Measurements from ENCODE around the gene NLRC4.
"Not testable (repeated sequence)": the region's sequence is repeated elsewhere in the genome, so short reads cannot be mapped to it uniquely, and the experiment has no call there.

Gene NLRC4

GRCh38 chr2:32264422-32265105 is at the start of gene NLRC4:
Gene NLRC4 (minus strand): TSS chr2:32264886. CDS start chr2:32256775, 8,111 bp downstream.
- in situ Hi-C loops (cut with HindIII; ENCODE audit: low sequenced_read_pairs): no loop called here

- in situ Hi-C loops (cut with HindIII; ENCODE audit: low sequenced_read_pairs): no loop called here
Measured at GRCh38 chr2:32310577-32310976, 45.9 kb upstream of the NLRC4 start.

GRCh38 chr2:32293966-32294562 is 29.4 kb upstream of the NLRC4 start:
- in situ Hi-C loops (cut with HindIII; ENCODE audit: low sequenced_read_pairs): not testable (repeated sequence)

GRCh38 chr2:32293493-32293892 is 28.8 kb upstream of the NLRC4 start:
- in situ Hi-C loops (cut with HindIII; ENCODE audit: low sequenced_read_pairs): not testable (repeated sequence)

GRCh38 chr2:32291746-32292145 is 27.1 kb upstream of the NLRC4 start:
- in situ Hi-C loops (cut with HindIII; ENCODE audit: low sequenced_read_pairs): no loop called here

- in situ Hi-C loops (cut with HindIII; ENCODE audit: low sequenced_read_pairs): no loop called here
Measured at GRCh38 chr2:32290000-32290339, 25.3 kb upstream of the NLRC4 start.

- in situ Hi-C loops (cut with HindIII; ENCODE audit: low sequenced_read_pairs): no loop called here
Measured at GRCh38 chr2:32289165-32289999, 24.7 kb upstream of the NLRC4 start.

GRCh38 chr2:32284321-32284720 is 19.6 kb upstream of the NLRC4 start:
- in situ Hi-C loops (cut with HindIII; ENCODE audit: low sequenced_read_pairs): no loop called here

GRCh38 chr2:32278478-32278853 is 13.8 kb upstream of the NLRC4 start:
- in situ Hi-C loops (cut with HindIII; ENCODE audit: low sequenced_read_pairs): no loop called here

GRCh38 chr2:32277674-32278477 is 13.2 kb upstream of the NLRC4 start, which contains the start of gene YIPF4:
Gene YIPF4 (plus strand): TSS chr2:32277904. CDS start chr2:32278156, 252 bp downstream.
- in situ Hi-C loops (cut with HindIII; ENCODE audit: low sequenced_read_pairs): no loop called here

- in situ Hi-C loops (cut with HindIII; ENCODE audit: low sequenced_read_pairs): no loop called here
Measured at GRCh38 chr2:32277363-32277673, 12.6 kb upstream of the NLRC4 start.

- in situ Hi-C loops (cut with HindIII; ENCODE audit: low sequenced_read_pairs): not testable (repeated sequence)
Measured at GRCh38 chr2:32275790-32276189, 11.1 kb upstream of the NLRC4 start.

- in situ Hi-C loops (cut with HindIII; ENCODE audit: low sequenced_read_pairs): no loop called here
Measured at GRCh38 chr2:32274289-32274688, 9.6 kb upstream of the NLRC4 start.

GRCh38 chr2:32272279-32272678 is 7.6 kb upstream of the NLRC4 start:
- in situ Hi-C loops (cut with HindIII; ENCODE audit: low sequenced_read_pairs): no loop called here

- in situ Hi-C loops (cut with HindIII; ENCODE audit: low sequenced_read_pairs): no loop called here
Measured at GRCh38 chr2:32271063-32271462, 6.4 kb upstream of the NLRC4 start.

- in situ Hi-C loops (cut with HindIII; ENCODE audit: low sequenced_read_pairs): no loop called here
Measured at GRCh38 chr2:32262105-32262504, 2.6 kb downstream of the NLRC4 start.

- in situ Hi-C loops (cut with HindIII; ENCODE audit: low sequenced_read_pairs): no loop called here
Measured at GRCh38 chr2:32260376-32260775, 4.3 kb downstream of the NLRC4 start.

GRCh38 chr2:32258242-32258641 is 6.4 kb downstream of the NLRC4 start:
- in situ Hi-C loops (cut with HindIII; ENCODE audit: low sequenced_read_pairs): no loop called here

GRCh38 chr2:32250290-32250689 is 14.4 kb downstream of the NLRC4 start:
- in situ Hi-C loops (cut with HindIII; ENCODE audit: low sequenced_read_pairs): no loop called here

- in situ Hi-C loops (cut with HindIII; ENCODE audit: low sequenced_read_pairs): no loop called here
Measured at GRCh38 chr2:32249731-32250236, 14.9 kb downstream of the NLRC4 start.

GRCh38 chr2:32248299-32248698 is 16.4 kb downstream of the NLRC4 start:
- in situ Hi-C loops (cut with HindIII; ENCODE audit: low sequenced_read_pairs): no loop called here
